Mucosa of descending colon (tissue), 3 donors: ENCODE measurements around the gene SCGB2B2. TPM values are rescaled to one million over a fixed set of nuclear protein-coding genes. Genes with fewer than 3 reads are reported as not detected.

Source experiments
- ATAC-seq: fragments of 200-7000 bp; cut with Tn5 transposase; one replicate; pipeline ENCODE4 v1.9.1; 2020; ENCODE audit warnings: mild to moderate bottlenecking, moderate library complexity
- DNase-seq, 3 donors: peaks; one replicate each; pipeline ENCODE4 v3.0.0-alpha.2; 2020
- H3K36me3 ChIP-seq: fragments of 200-600 bp; one replicate; pipeline ENCODE4 v1.8.0; 2021; ENCODE audit warnings: low read depth, mild to moderate bottlenecking
- H3K4me1 ChIP-seq: fragments of 200-600 bp; one replicate; pipeline ENCODE4 v1.8.0; 2021; ENCODE audit warnings: low read depth, mild to moderate bottlenecking
- H3K4me3 ChIP-seq: fragments of 200-600 bp; one replicate; pipeline ENCODE4 v1.8.0; 2021; ENCODE audit warnings: mild to moderate bottlenecking
- H3K9me3 ChIP-seq: fragments of 200-600 bp; one replicate; pipeline ENCODE4 v1.8.0; 2021; ENCODE audit warnings: mild to moderate bottlenecking
- intact Hi-C, 2 donors: fragments of 100-400 bp; cut with DNase I in 1 of 2; cut with micrococcal nuclease in 1 of 2; formaldehyde crosslinking; loops; one replicate each; pipeline versions ENCODE4 v1.11.0 to v1.11.1; 2022; cut with DNase I, micrococcal nuclease
- total RNA-seq, 3 donors: library from RNA; stranded (reverse); fragmentation: NEBNext Ultra II Directional in 2 of 3; extraction: Animal tissue kit (Norgen Biotek cat#: 25700) in 2 of 3; gene quantifications; one replicate each; pipeline versions ENCODE4 v1.2.1 to v1.2.4, GENCODE V29; 2021 to 2023
- TF ChIP-seq, protein P1 (sequence below): fragments of 200-600 bp; IDR thresholded peaks from one replicate; pipeline ENCODE4 v1.8.0; 2022; ENCODE audit warnings: antibody characterized with exemption, mild to moderate bottlenecking
- donor health status: DM: no; HTN: no; CAD: no; lungs with moderate emphysema.
- donor health status: DM: no; HTN: no; CAD: no.
- donor health status: DM: no; HTN: yes; CAD: no.

SCGB2B2 gene
- total RNA-seq, 3 donors from 2014 or later, result 0.24 to 1.3 (median 1.1) TPM

DNA sequence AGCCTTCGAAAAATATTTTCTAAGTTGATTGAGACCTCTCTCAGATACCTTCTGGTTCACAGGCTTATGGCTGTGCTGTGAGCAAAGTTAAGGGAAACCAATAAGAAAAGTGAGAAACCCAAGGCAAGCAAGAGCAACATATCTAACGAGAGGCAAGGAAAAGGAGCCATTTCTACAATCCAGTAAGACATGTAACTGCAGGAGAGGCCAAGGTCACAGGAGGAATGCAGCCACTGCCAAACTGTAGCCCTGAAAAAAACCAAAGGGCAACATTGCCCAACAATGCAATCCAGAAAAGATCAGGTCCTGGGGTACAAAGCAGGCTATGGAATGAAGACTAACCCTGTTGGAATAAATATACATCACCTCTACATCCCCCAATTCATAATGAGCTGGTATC, 21.3 kb downstream of the SCGB2B2 start:
- DNase-seq (no peak), ATAC-seq (no peak)
- TF ChIP-seq, protein P1, sequence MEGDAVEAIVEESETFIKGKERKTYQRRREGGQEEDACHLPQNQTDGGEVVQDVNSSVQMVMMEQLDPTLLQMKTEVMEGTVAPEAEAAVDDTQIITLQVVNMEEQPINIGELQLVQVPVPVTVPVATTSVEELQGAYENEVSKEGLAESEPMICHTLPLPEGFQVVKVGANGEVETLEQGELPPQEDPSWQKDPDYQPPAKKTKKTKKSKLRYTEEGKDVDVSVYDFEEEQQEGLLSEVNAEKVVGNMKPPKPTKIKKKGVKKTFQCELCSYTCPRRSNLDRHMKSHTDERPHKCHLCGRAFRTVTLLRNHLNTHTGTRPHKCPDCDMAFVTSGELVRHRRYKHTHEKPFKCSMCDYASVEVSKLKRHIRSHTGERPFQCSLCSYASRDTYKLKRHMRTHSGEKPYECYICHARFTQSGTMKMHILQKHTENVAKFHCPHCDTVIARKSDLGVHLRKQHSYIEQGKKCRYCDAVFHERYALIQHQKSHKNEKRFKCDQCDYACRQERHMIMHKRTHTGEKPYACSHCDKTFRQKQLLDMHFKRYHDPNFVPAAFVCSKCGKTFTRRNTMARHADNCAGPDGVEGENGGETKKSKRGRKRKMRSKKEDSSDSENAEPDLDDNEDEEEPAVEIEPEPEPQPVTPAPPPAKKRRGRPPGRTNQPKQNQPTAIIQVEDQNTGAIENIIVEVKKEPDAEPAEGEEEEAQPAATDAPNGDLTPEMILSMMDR, result no peak
- H3K4me3 ChIP-seq, result no peak overlapping the region
- peaks cover 7% of the 10 kb centered on the region for H3K9me3 ChIP-seq
- no peaks in the 10 kb centered on the region for H3K4me1 ChIP-seq
- no peaks in the 10 kb centered on the region for H3K36me3 ChIP-seq
- intact Hi-C loops, result no loop called here

DNA sequence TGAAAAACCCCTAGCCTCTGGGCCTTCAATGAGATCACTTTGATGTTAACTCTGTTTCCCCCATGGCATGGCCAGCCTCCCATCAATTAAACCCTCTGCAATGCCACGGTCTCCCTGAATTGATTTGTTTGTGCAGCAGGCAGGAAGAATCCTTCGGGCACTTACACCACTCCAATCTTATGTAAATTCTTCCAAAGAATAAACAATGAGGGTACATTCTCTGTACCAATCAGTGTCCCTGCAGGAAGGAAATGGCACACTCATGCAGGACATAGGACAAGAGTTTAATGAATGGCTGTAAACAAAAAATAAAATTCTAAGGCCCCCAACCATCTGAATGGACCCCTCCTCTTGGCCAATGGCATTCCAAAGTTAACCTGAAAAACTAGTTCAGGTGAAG, 22.2 kb downstream of the SCGB2B2 start:
- H3K4me3 ChIP-seq, result no peak overlapping the region
- no peak for DNase-seq
- ATAC-seq, result no peak
- intact Hi-C loops, result no loop called here
- TF ChIP-seq, protein P1, result no peak
- no peaks in the 10 kb centered on the region for H3K4me1 ChIP-seq
- no peaks in the 10 kb centered on the region for H3K36me3 ChIP-seq
- H3K9me3 ChIP-seq, result peaks cover 7% of the 10 kb centered on the region

DNA sequence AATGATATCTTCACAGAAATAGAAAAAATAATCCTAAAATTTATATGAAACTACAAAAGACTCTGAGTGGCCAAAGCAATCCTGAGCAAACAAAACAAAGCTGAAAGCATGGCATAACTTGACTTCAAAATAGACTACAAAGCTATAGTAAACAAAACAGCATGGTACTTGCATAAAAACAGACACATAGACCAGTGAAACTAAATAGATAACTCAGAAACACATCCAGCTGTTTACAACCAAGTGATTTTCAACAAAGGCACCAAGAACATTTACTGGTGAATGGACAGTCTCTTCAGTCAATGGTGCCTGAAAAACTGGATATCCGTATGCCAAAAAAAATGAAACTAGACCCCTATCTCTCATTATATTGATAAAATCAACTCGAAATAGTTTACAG, 25.2 kb downstream of the SCGB2B2 start:
- no peak overlapping the region for H3K4me3 ChIP-seq
- H3K9me3 ChIP-seq, result peaks cover 7% of the 10 kb centered on the region
- TF ChIP-seq, protein P1, result no peak
- intact Hi-C loops, result no loop called here
- DNase-seq (no peak), ATAC-seq (no peak)
- H3K4me1 ChIP-seq, result no peaks in the 10 kb centered on the region
- H3K36me3 ChIP-seq, result no peaks in the 10 kb centered on the region

DNA sequence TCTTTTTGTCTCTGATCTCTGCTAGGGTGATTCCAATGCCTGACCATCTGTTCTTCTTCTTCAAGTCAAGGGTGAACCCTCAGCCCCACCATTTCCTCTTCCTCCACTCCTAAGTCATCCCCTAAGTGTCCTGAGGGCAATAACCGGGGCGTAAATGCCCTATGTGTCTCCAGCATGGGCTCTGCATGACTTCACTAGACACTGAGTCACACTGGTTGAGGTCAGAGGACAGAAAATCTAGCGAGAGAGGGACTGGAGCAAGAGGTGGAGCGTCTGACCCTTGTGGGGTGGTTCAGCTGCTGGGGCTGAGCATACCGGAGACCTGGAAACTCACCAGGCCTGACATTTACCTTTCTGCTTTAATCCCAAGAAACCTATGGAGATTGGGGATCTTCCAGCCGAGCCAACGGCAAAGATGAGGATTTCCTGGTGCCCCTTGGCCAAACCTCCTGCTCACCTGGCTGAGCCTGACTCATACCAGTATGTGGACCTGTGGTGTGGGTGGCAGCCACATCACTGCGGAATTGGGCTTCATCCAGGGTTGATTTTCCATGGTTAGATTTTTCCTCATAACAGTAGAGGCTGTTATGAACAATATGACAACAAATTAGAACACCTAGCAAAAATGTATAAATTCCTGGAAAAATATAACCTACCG, 26.9 kb downstream of the SCGB2B2 start:
- TF ChIP-seq, protein P1, result no peak
- intact Hi-C loops, result no loop called here
- Histone ChIP-seq H3K4me1 (no peaks in the 10 kb centered on the region), H3K4me3 (no peak overlapping the region), H3K36me3 (no peaks in the 10 kb centered on the region), H3K9me3 (peaks cover 7% of the 10 kb centered on the region)
- DNase-seq, result no peak
- no peak for ATAC-seq

DNA sequence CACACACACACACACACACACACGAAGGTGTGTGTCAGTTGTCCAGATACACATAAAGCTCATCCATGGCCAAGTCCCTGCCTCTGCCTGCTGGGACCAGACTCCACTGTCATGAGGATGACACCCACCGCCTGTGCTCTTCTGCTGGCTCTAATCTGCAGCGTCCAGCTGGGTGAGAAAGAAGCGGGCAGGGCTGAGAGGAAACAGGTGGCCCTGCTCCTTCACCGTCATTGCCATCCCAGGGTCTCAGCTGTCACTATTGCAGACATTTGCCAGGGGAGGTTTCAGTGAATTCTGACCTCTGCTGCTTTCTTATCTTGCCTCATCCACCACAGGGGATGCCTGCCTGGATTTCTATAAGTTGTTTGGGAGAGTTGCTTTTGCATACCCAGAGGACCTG, 31.4 kb downstream of the SCGB2B2 start:
- DNase-seq (no peak), ATAC-seq (no peak)
- Histone ChIP-seq H3K4me1 (no peaks in the 10 kb centered on the region), H3K4me3 (no peak overlapping the region), H3K9me3 (no peaks in the 10 kb centered on the region), H3K36me3 (no peaks in the 10 kb centered on the region)
- TF ChIP-seq, protein P1, result no peak
- intact Hi-C loops, result no loop called here
